NT2/D1 (cell line): ENCODE measurements around the gene RRBP1.

ENCODE experiments used
- SUZ12 ChIP-seq: IDR thresholded peaks from 2 replicates; pipeline ENCODE4 v1.6.1; 2011; ENCODE audit not compliant: insufficient read length, insufficient read depth; ENCODE audit errors: extremely low read depth
- YY1 ChIP-seq: IDR thresholded peaks from 2 replicates; pipeline ENCODE4 v1.6.1; 2011; ENCODE audit not compliant: insufficient read length, insufficient read depth
- ZNF274 ChIP-seq: IDR thresholded peaks from 2 replicates; pipeline ENCODE4 v1.6.1; 2011; ENCODE audit warnings: mild to moderate bottlenecking, low read depth, low read length

DNA sequence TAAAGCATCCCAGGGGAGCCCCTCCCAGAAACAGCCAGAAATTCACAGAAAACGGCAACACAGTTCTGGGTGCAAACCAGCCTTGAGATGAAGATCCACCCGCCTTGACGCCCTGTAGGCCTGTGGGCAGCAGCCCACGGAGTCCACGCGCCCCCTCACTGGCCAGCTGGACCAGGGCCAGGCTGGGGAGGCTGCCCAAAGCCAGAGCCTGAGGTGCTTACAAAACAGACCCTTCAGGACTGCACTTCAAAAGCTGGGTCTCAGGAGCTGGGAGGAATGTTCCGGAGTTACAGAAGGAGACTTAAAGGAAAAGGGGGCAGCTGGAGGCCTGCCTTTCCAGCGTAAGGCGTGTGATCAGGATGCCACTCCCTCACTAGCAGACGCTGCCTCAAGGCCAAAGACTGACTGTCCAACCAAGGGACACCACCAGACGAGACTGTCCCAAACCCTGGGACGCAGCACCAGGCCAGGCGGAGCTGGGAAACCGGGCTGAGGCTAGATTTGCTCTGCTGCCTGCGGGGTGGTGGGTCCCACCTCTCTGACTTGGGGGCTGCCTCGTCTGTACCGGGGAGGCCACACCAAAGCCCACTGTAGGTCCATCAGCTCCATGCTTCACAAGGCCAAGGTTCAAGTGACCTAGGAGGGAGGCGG lies 48.1 kb downstream of the RRBP1 start:
- no peak for TF ChIP-seq YY1
- TF ChIP-seq SUZ12: no peak
- no peak for TF ChIP-seq ZNF274
